ENCODE data around the gene MX2.

MX2 gene

GRCh38 chr21:41349126-41349525 is 12.7 kb upstream of the MX2 start:
- Histone ChIP-seq H3K79me2 (ENCODE audit: low read length) (no peaks in the 10 kb centered on the region), H3K27me3 (replicated peaks; ENCODE audit: insufficient read depth, low read length) (peaks cover 8% of the 10 kb centered on the region; the same call in 1 of the 2 replicates), H4K20me1 (ENCODE audit: insufficient read depth, low read length) (no peaks in the 10 kb centered on the region), H3K9me2 (replicated peaks; ENCODE audit: insufficient read depth, low read length) (no peaks in the 10 kb centered on the region), H2AFZ (ENCODE audit: low read length) (no peak overlapping the region), H3K27ac (ENCODE audit: low read length) (no peak overlapping the region), H3F3A (ENCODE audit: insufficient read depth, low read length) (no peaks in the 10 kb centered on the region), H3K9ac (ENCODE audit: low read length) (no peak overlapping the region), H3K4me3 (ENCODE audit: low read length) (no peak overlapping the region), H3K4me1 (ENCODE audit: low read length) (no peaks in the 10 kb centered on the region), H3K4me2 (ENCODE audit: low read depth, low read length) (no peak overlapping the region), H3K9me3 (replicated peaks; ENCODE audit: insufficient read depth, low read length) (no peaks in the 10 kb centered on the region), H3K36me3 (replicated peaks; ENCODE audit: insufficient read depth, low read length) (no peaks in the 10 kb centered on the region)
- DNase-seq = no peak
- TF ChIP-seq, protein P1, sequence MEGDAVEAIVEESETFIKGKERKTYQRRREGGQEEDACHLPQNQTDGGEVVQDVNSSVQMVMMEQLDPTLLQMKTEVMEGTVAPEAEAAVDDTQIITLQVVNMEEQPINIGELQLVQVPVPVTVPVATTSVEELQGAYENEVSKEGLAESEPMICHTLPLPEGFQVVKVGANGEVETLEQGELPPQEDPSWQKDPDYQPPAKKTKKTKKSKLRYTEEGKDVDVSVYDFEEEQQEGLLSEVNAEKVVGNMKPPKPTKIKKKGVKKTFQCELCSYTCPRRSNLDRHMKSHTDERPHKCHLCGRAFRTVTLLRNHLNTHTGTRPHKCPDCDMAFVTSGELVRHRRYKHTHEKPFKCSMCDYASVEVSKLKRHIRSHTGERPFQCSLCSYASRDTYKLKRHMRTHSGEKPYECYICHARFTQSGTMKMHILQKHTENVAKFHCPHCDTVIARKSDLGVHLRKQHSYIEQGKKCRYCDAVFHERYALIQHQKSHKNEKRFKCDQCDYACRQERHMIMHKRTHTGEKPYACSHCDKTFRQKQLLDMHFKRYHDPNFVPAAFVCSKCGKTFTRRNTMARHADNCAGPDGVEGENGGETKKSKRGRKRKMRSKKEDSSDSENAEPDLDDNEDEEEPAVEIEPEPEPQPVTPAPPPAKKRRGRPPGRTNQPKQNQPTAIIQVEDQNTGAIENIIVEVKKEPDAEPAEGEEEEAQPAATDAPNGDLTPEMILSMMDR (IDR thresholded peaks at IDR 0.05; ENCODE audit: low read length) = no peak
- TF ChIP-seq EZH2 (optimal IDR thresholded peaks at IDR 0.05; ENCODE audit: low read depth, low read length) (no peak), EZH2phosphoT487 (IDR thresholded peaks at IDR 0.05; ENCODE audit: low read length) (no peak)

- no peaks in the 10 kb centered on the region for H3K79me2 ChIP-seq (ENCODE audit: low read length)
- no peak for DNase-seq
- H3F3A ChIP-seq (ENCODE audit: insufficient read depth, low read length) = no peaks in the 10 kb centered on the region
- H2AFZ ChIP-seq (ENCODE audit: low read length) = no peak overlapping the region
- H3K4me3 ChIP-seq (ENCODE audit: low read length) = no peak overlapping the region
- H3K9ac ChIP-seq (ENCODE audit: low read length) = no peak overlapping the region
- H3K27ac ChIP-seq (ENCODE audit: low read length) = no peak overlapping the region
- H3K4me2 ChIP-seq (ENCODE audit: low read depth, low read length) = no peak overlapping the region
- no peaks in the 10 kb centered on the region for H3K36me3 ChIP-seq (replicated peaks; ENCODE audit: insufficient read depth, low read length)
- H4K20me1 ChIP-seq (ENCODE audit: insufficient read depth, low read length) = no peaks in the 10 kb centered on the region
- TF ChIP-seq, protein P1 (IDR thresholded peaks at IDR 0.05; ENCODE audit: low read length) = no peak
- TF ChIP-seq EZH2phosphoT487 (IDR thresholded peaks at IDR 0.05; ENCODE audit: low read length) (no peak), EZH2 (optimal IDR thresholded peaks at IDR 0.05; ENCODE audit: low read depth, low read length) (no peak)
- H3K9me2 ChIP-seq (replicated peaks; ENCODE audit: insufficient read depth, low read length) = no peaks in the 10 kb centered on the region
- H3K4me1 ChIP-seq (ENCODE audit: low read length) = peaks cover under 1% of the 10 kb centered on the region; the same call in 1 of the 2 replicates
- no peaks in the 10 kb centered on the region for H3K9me3 ChIP-seq (replicated peaks; ENCODE audit: insufficient read depth, low read length)
- H3K27me3 ChIP-seq (replicated peaks; ENCODE audit: insufficient read depth, low read length) = peaks cover 8% of the 10 kb centered on the region; the same call in 1 of the 2 replicates
These were observed 12.0 kb upstream of the MX2 start for GRCh38 chr21:41349619-41350390.

DNA sequence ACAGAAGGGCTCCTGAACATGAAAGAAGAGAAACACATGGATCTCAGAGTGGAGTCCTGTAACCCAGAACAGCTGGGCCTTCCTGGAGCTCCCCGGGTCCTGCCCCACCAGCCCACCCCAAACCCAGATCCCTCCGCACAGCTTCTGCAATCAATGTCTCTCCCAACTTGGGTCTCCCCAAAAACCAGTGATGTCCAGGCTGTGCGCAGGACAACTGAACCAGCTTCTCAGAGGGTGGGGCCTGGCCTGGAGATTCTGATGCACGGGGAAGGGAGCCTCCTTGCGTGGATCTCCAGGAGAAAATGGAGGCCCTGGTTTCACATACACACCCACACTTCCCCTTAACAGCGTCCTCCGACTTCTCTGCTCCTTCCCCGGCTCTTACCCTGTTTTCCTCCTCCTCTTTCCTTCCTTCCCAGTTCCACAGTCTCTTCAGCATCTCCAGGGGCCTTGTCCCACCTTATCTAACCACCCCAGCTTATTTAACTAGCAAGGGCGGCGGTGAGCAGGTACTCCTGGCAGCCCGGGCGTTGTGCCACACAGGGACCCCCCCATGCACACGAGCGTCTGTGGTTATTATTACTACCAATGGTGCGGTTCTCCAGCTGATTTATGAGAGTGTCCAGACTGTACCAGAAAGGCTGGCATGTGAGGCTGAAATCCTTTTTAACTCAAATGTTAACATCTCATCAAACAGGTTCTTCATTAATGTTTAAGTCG is 11.2 kb upstream of the MX2 start:
- Histone ChIP-seq H2AFZ (ENCODE audit: low read length) (no peak overlapping the region), H3K9me2 (replicated peaks; ENCODE audit: insufficient read depth, low read length) (no peaks in the 10 kb centered on the region), H3K27me3 (replicated peaks; ENCODE audit: insufficient read depth, low read length) (peaks cover 8% of the 10 kb centered on the region; the same call in 1 of the 2 replicates), H3K4me1 (ENCODE audit: low read length) (peaks cover 6% of the 10 kb centered on the region), H3K27ac (ENCODE audit: low read length) (no peak overlapping the region), H3K9me3 (replicated peaks; ENCODE audit: insufficient read depth, low read length) (no peaks in the 10 kb centered on the region), H3K79me2 (ENCODE audit: low read length) (no peaks in the 10 kb centered on the region), H4K20me1 (ENCODE audit: insufficient read depth, low read length) (no peaks in the 10 kb centered on the region), H3K9ac (ENCODE audit: low read length) (no peak overlapping the region), H3K4me2 (ENCODE audit: low read depth, low read length) (no peak overlapping the region), H3K4me3 (ENCODE audit: low read length) (no peak overlapping the region), H3K36me3 (replicated peaks; ENCODE audit: insufficient read depth, low read length) (no peaks in the 10 kb centered on the region), H3F3A (ENCODE audit: insufficient read depth, low read length) (no peaks in the 10 kb centered on the region)
- TF ChIP-seq, protein P1 (IDR thresholded peaks at IDR 0.05; ENCODE audit: low read length) = no peak
- TF ChIP-seq EZH2phosphoT487 (IDR thresholded peaks at IDR 0.05; ENCODE audit: low read length) (no peak), EZH2 (optimal IDR thresholded peaks at IDR 0.05; ENCODE audit: low read depth, low read length) (no peak)
- DNase-seq = no peak

All from MM.1S (cell line).